GM10266 (cell line): ENCODE results near the gene CORO1C.

Source experiments
- DNase-seq: peaks from one replicate; pipeline ENCODE4 v3.0.0; 2012; ENCODE audit errors: extremely low spot score
- TF ChIP-seq, protein P1 (sequence below): IDR thresholded peaks from 2 replicates; pipeline ENCODE4 v1.5.1; 2012; ENCODE audit warnings: mild to moderate bottlenecking, low read depth; ENCODE audit not compliant: control insufficient read depth, insufficient read depth; ENCODE audit errors: missing control alignments

The CORO1C gene

DNA sequence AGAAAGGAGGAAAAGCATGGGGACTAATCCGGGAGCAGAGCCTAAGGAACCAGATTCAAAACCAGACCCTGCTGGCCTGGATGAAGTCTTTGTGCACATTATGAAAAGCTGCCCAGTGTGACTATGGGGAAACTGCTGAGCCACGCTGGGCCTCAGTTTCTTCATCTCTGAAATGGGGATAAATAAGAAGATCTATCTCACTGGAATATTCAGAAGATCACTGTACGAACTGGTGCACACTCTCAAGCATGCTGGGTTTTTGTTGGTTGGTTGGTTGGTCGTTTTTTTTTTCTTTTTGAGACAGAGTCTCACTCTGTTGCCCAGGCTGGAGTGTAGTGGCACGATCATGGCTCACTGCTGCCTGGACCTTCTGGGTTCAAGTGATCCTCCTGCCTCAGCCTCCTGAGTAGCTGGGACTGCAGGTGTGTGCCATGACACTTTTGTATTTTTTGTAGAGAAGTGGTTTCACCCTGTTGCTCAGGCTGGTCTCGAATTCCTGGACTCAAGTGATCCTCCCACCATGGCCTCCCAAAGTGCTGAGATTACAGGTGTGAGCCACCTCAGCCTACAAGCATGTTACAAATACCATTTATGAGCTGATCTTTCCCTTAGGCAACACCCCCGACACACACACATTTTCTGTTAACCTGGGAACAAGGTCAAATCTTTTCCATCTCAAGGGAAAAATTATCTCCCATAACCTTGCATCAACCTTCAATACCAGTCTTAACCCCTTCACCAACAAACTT, 33.4 kb upstream of the CORO1C start:
- TF ChIP-seq, protein P1, sequence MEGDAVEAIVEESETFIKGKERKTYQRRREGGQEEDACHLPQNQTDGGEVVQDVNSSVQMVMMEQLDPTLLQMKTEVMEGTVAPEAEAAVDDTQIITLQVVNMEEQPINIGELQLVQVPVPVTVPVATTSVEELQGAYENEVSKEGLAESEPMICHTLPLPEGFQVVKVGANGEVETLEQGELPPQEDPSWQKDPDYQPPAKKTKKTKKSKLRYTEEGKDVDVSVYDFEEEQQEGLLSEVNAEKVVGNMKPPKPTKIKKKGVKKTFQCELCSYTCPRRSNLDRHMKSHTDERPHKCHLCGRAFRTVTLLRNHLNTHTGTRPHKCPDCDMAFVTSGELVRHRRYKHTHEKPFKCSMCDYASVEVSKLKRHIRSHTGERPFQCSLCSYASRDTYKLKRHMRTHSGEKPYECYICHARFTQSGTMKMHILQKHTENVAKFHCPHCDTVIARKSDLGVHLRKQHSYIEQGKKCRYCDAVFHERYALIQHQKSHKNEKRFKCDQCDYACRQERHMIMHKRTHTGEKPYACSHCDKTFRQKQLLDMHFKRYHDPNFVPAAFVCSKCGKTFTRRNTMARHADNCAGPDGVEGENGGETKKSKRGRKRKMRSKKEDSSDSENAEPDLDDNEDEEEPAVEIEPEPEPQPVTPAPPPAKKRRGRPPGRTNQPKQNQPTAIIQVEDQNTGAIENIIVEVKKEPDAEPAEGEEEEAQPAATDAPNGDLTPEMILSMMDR: no peak
- DNase-seq: no peak

DNA sequence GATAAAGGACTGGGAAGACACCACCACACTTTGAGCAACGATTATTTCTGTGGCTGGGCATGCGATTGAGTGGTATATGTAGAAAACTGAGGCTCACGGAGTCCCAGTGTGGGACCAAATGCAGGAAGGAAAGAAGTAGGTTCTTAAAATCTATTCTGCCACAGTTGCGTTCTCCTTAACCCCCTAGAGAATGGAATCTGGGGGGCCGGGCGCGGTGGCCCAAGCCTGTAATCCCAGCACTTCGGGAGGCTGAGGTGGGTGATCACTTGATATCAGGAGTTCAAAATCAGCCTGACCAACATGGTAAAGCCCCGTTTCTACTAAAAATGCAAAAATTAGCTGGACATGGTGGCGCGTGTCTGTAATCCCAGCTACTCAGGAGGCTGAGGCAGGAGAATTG, 29.9 kb upstream of the CORO1C start:
- DNase-seq: no peak

DNA sequence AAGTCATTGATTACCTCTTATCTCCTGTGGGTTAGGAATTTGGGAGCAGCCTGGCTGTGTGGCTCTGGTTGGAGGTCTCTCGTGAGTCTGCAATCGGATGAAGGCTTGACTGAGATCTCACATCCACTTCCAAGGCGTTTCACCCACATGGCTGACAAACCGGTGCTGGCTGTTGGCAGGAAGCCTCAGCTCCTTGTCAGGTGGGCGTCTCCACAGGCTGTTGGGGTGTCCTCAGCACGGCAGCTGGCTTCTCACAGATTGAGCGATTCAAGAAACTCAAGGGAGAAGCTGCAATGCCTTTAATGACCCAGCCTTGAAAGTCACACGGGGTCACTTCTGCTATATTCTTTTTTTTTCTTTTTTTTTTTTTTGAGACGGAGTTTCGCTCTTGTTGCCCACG, 28.6 kb upstream of the CORO1C start:
- no peak for DNase-seq
- TF ChIP-seq, protein P1: no peak

More for the DNA sequence above, 29.9 kb upstream of the CORO1C start:
- TF ChIP-seq, protein P1: no peak

DNA sequence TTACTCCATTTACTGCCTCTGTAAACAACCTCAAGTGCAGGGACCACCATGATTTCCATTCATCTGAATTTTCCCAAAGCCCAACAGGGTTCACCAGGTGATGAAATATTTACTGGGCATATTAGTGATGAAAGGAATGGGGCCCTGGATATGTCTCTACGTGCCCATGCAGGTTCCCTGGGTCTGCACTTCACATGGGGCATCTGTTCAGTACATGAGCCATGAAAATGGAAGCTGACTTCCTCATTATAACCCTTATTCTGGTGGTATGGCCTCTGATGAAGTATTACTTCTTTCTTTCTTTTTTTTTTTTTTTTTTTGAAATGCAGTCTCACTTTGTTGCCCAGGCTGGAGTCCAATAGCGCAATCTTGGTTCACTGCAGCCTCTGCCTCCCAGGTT, 26.5 kb upstream of the CORO1C start:
- TF ChIP-seq, protein P1: no peak
- no peak for DNase-seq

DNA sequence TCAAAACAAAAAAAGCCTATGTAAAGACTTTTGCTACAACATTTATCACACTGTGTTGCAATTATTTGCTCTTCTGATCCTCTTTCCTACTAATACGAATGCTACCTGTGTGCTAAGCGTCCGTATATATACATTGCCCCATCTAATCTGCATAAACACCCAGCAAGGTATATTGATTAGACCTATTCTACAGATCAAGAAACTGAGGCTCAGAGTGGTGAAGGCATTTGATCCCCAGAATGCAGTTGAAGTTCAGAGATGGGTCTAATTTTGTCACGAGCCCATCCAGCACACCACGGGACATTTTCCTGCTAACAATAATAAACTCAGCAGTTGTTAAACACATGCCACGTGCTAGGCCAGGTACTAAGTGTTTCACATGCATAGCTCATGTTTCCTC, 25.1 kb upstream of the CORO1C start:
- TF ChIP-seq, protein P1: no peak

DNA sequence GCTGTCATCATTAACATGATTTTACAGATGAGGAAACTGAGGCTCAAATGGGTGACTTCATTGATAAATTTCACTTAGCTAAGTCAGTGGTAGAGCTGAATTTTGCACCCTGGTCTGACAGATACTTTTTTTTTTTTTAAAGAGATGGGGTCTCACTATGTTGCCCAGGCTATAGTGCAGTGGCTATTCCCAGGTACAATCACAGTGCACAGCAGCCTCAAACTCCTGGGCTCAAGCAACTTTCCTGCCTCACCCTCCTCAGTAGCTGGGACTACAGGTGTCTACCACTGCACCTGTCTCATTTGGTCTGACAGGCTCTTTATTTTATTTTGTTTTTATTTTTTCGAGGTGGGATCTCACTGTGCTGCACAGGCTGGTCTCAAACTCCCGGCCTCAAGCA, 24.2 kb upstream of the CORO1C start:
- DNase-seq: no peak
- TF ChIP-seq, protein P1: no peak

More for the DNA sequence above, 25.1 kb upstream of the CORO1C start:
- DNase-seq: no peak

DNA sequence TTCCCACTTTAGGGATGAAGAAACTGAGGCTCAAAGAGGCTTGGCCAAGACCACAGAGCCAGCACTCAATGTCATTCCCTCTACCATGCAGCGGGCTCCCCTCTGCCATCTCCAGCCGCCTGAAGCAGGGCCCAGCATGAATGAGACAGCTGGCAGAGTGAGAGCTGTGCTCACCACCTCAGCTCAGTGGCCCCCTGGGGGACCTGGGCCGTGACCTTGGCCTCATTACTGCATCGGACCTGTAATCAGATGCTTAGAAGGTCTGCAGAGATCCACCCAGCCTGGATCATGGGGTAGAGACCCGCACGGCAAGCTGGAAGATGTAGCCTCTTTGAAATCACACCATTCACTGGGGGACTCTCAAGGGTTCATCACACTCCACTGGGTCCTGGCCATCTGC, 22.7 kb upstream of the CORO1C start:
- no peak for DNase-seq
- TF ChIP-seq, protein P1: no peak
